Coronary artery (tissue), 2 donors: ENCODE results near the gene MYADML2.

Experiments
- DNase-seq: peaks from one replicate; pipeline ENCODE4 v3.0.0-alpha.2; 2017; ENCODE audit warnings: low spot score
- H3K27ac ChIP-seq, 2 donors: fragments of 200-600 bp; sonication (generic); one replicate each; pipeline ENCODE4 v1.5.1; 2016 to 2019
- H3K4me3 ChIP-seq: fragments of 200-600 bp; sonication (generic); 2 replicates; pipeline ENCODE4 v1.5.1; 2016; ENCODE audit warnings: mild to moderate bottlenecking, moderate library complexity
- TF ChIP-seq, protein P1 (sequence below): fragments of 200-600 bp; sonication (generic); IDR thresholded peaks from one replicate; pipeline ENCODE4 v1.5.1; 2019; ENCODE audit warnings: antibody characterized with exemption

MYADML2 gene

DNA sequence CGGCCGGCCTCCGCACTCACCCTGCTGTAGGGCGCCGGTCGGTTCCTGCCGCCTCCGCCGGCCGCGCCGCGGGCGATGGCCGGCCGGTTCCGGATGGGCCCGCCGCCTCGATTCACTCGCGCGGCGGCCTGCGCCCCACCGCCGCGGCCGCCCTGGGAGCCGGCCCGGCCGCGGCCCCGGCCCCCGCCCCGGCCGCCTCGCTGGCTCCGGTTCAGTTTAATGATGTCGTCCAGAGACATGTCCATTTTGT, 55.8 kb downstream of the MYADML2 start:
- Histone ChIP-seq H3K4me3 (peak overlapping the region; percentile 100), H3K27ac (peak overlapping the region in 1 of 2 donors; percentile 99)
- TF ChIP-seq, protein P1, sequence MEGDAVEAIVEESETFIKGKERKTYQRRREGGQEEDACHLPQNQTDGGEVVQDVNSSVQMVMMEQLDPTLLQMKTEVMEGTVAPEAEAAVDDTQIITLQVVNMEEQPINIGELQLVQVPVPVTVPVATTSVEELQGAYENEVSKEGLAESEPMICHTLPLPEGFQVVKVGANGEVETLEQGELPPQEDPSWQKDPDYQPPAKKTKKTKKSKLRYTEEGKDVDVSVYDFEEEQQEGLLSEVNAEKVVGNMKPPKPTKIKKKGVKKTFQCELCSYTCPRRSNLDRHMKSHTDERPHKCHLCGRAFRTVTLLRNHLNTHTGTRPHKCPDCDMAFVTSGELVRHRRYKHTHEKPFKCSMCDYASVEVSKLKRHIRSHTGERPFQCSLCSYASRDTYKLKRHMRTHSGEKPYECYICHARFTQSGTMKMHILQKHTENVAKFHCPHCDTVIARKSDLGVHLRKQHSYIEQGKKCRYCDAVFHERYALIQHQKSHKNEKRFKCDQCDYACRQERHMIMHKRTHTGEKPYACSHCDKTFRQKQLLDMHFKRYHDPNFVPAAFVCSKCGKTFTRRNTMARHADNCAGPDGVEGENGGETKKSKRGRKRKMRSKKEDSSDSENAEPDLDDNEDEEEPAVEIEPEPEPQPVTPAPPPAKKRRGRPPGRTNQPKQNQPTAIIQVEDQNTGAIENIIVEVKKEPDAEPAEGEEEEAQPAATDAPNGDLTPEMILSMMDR: no peak
- no peak for DNase-seq

DNA sequence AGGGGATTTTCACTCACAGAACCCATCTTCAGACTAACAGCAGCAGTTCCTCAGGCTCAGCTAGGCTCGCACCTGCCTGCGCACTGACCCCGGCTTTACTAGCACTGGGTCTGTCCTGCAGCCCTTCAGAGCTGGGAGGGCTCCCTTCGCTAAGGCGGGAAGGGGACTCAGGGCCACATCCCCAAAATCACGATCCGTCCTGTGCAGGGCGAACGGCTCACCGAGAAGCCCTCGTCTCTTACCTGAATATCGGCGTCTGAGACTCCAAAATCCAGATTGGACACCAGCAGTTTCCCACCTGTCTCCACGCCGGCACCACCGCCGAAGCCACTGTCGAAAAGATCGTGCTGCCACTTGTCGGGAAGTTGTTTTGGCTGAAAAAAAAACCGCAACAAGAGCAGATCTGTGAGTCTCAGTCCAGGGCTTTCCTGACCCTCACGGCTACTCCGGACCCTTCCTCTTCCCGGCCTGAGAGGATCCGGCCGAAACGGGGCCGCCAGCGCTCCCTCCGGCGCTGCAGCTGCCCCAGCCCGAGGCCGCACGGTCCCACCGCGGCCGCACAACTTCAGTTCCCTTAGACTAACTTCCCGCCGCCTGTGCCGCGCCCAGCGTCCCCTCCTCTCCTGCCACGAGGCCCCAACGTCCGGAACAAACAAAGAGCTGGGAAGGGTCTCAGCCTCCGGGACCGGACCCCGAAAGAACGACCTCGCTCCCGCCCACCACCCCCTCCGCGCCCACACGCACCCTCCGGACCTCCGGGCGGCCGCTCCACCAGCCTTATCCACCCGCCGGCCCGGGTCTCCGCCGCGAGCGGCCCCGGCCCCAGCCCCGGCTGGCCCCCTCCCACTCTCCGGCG, 56.4 kb downstream of the MYADML2 start:
- TF ChIP-seq, protein P1: no peak
- Histone ChIP-seq H3K27ac (peak overlapping the region in 1 of 2 donors; percentile 99), H3K4me3 (peak overlapping the region; percentile 100)
- DNase-seq: no peak
